Measurements from ENCODE around the gene PYCR2. TPM values are rescaled to one million over a fixed set of nuclear protein-coding genes. Genes with fewer than 3 reads are reported as not detected.
A peak's percentile ranks its signal among the peaks of the same experiment; 100 is the strongest.

PYCR2 gene
- total RNA-seq, 4 donors from 2014 or later = 19.5 to 66.4 (median 38.8) TPM

GRCh38 chr1:225946082-225946620 lies 22.1 kb upstream of the PYCR2 start:
- Histone ChIP-seq H3K4me1 (peaks cover 0 to 9% of the 10 kb centered on the region in 2 donors), H3K27ac (peak overlapping the region in 1 of 2 donors; percentile 44), H3K36me3 (no peaks in the 10 kb centered on the region), H3K27me3 (no peaks in the 10 kb centered on the region), H3K4me3 (no peak overlapping the region), H3K9me3 (no peaks in the 10 kb centered on the region)
- intact Hi-C loops (cut with DNase I; ENCODE audit: low total_unique reads) = no loop called here
- DNase-seq = no peak
- TF ChIP-seq POLR2A (IDR thresholded peaks at IDR 0.05) = no peak
- no peak for TF ChIP-seq CTCF (IDR thresholded peaks at IDR 0.05)

DNA sequence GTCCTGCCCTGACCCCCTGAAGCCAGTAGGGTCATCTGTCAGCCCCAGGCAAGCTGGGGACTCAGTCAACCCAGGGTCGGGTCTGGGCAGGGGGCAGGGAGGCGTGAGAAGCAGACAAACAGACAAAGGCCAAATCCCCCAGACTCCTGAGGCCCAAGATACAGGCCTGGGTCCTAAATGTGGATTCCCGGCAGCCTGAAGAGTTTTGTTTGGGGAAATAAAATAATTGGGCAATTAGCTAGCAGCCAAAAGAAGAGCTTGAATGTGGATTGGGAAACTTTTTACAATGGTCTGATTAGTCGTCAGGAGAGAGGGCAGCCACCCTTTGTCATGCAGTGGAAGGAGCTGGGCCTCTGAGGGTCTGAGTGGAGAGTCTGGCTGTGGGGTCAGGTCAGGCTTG lies 21.5 kb upstream of the PYCR2 start:
- no peak for DNase-seq
- Histone ChIP-seq H3K9me3 (no peaks in the 10 kb centered on the region), H3K27ac (peak overlapping the region in 1 of 2 donors; percentile 44), H3K27me3 (no peaks in the 10 kb centered on the region), H3K4me1 (peaks cover 3 to 15% of the 10 kb centered on the region in 2 donors), H3K4me3 (no peak overlapping the region), H3K36me3 (no peaks in the 10 kb centered on the region)
- TF ChIP-seq CTCF (IDR thresholded peaks at IDR 0.05) = no peak
- no peak for TF ChIP-seq POLR2A (IDR thresholded peaks at IDR 0.05)
- intact Hi-C loops (cut with DNase I; ENCODE audit: low total_unique reads) = no loop called here

DNA sequence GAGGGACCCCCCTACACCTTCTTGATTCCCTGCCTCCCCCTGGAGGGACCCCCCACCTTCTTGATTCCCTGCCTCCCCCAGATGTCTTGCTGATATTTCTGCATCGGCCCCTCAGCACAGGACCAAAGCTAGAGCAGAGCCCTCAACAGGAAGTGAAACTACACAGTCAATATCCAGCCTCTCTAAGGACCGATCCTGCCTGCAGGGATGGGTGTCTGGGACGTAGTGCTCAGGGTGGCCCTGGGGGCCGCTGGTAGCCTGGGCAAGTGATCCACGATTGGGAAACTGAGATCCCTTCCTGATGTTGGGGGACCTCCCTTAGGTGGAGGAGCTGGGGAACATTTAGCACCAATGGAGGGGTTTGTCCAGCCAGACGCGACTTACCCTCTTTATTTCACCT lies 20.9 kb upstream of the PYCR2 start:
- no peak for TF ChIP-seq POLR2A (IDR thresholded peaks at IDR 0.05)
- TF ChIP-seq CTCF (IDR thresholded peaks at IDR 0.05) = no peak
- DNase-seq = no peak
- Histone ChIP-seq H3K36me3 (no peaks in the 10 kb centered on the region), H3K27ac (peak overlapping the region in 1 of 2 donors; percentile 44), H3K4me1 (peaks cover 8 to 21% of the 10 kb centered on the region in 2 donors), H3K9me3 (no peaks in the 10 kb centered on the region), H3K4me3 (no peak overlapping the region), H3K27me3 (no peaks in the 10 kb centered on the region)
- intact Hi-C loops (cut with DNase I; ENCODE audit: low total_unique reads) = no loop called here

- Histone ChIP-seq H3K27ac (peak overlapping the region in 1 of 2 donors; percentile 44), H3K4me1 (peaks cover 8 to 21% of the 10 kb centered on the region in 2 donors), H3K4me3 (no peak overlapping the region), H3K27me3 (no peaks in the 10 kb centered on the region), H3K9me3 (no peaks in the 10 kb centered on the region), H3K36me3 (no peaks in the 10 kb centered on the region)
- TF ChIP-seq CTCF (IDR thresholded peaks at IDR 0.05) = no peak
- no peak for TF ChIP-seq POLR2A (IDR thresholded peaks at IDR 0.05)
- no peak for DNase-seq
- intact Hi-C loops (cut with DNase I; ENCODE audit: low total_unique reads) = no loop called here
Observed at GRCh38 chr1:225944387-225944786, 20.3 kb upstream of the PYCR2 start.

GRCh38 chr1:225943582-225943981 lies 19.5 kb upstream of the PYCR2 start:
- no peak for DNase-seq
- H3K4me3 ChIP-seq = no peak overlapping the region
- intact Hi-C loops (cut with DNase I; ENCODE audit: low total_unique reads) = no loop called here
- peak overlapping the region in 1 of 2 donors; percentile 95 for H3K27ac ChIP-seq
- no peaks in the 10 kb centered on the region for H3K9me3 ChIP-seq
- no peaks in the 10 kb centered on the region for H3K36me3 ChIP-seq
- TF ChIP-seq POLR2A (IDR thresholded peaks at IDR 0.05) = no peak
- TF ChIP-seq CTCF (IDR thresholded peaks at IDR 0.05) = no peak
- H3K27me3 ChIP-seq = no peaks in the 10 kb centered on the region
- H3K4me1 ChIP-seq = peaks cover 8 to 21% of the 10 kb centered on the region in 2 donors
